ENCODE results near the gene RPL28.

The RPL28 gene

DNA sequence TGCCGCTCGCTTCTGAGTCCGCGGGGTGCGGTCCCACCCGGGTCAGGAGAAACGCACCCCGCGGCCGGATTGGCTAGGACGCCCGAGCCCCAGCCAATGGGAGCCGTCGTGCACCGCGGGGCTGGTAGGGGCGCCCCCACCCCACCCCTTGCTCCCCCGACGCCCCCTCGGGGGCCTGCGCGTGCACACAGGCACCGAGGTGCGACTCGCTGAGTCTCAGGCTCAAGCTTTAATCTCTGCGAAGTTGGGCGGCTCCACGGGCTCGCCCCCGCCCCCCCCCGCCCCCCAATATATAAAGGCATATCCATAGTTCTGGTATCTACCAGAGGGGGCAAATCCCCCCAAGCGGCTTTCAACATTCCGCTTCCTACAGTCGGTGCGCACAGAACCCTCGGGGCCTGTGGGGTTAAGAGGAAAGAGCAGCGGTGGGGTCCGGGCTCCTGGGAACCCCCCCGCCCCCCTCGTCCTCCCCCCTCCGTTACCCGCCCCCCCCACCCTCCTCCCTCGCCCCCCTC lies 31.0 kb upstream of the RPL28 start, which contains the start of gene COX6B2:
TSS of gene COX6B2 (minus strand) at position 22 of the 515 bp plus-strand sequence. CDS start 198 bp downstream, outside the sequence.
- Histone ChIP-seq H3K9me3 (ENCODE audit: insufficient read depth, low read length, severe bottlenecking) (no peaks in the 10 kb centered on the region), H2AFZ (ENCODE audit: low read depth, low read length) (no peak within 1 kb of the TSS), H3K4me1 (ENCODE audit: insufficient read depth, low read length) (no peaks in the 10 kb centered on the region), H3K4me3 (ENCODE audit: low read depth in 1 of 2, low read length in 2 of 2) (no peak within 1 kb of the TSS), H3K79me2 (ENCODE audit: insufficient read depth, low read length) (no peaks in the 10 kb centered on the region), H3K36me3 (ENCODE audit: insufficient read depth, low read length) (no peaks in the 10 kb centered on the region), H3K4me2 (ENCODE audit: insufficient read depth, low read length) (no peak within 1 kb of the TSS), H3K27ac (ENCODE audit: low read length) (no peak within 1 kb of the TSS), H3K9ac (ENCODE audit: low read depth, low read length) (no peak within 1 kb of the TSS), H4K20me1 (ENCODE audit: insufficient read depth, low read length) (no peaks in the 10 kb centered on the region), H3K27me3 (ENCODE audit: insufficient read depth, low read length, poor library complexity) (no peaks in the 10 kb centered on the region)
- DNase-seq: no peak
- TF ChIP-seq EZH2 (IDR thresholded peaks at IDR 0.05; ENCODE audit: borderline replicate concordance, low read depth, low read length, severe bottlenecking): no peak
- TF ChIP-seq, protein P1, sequence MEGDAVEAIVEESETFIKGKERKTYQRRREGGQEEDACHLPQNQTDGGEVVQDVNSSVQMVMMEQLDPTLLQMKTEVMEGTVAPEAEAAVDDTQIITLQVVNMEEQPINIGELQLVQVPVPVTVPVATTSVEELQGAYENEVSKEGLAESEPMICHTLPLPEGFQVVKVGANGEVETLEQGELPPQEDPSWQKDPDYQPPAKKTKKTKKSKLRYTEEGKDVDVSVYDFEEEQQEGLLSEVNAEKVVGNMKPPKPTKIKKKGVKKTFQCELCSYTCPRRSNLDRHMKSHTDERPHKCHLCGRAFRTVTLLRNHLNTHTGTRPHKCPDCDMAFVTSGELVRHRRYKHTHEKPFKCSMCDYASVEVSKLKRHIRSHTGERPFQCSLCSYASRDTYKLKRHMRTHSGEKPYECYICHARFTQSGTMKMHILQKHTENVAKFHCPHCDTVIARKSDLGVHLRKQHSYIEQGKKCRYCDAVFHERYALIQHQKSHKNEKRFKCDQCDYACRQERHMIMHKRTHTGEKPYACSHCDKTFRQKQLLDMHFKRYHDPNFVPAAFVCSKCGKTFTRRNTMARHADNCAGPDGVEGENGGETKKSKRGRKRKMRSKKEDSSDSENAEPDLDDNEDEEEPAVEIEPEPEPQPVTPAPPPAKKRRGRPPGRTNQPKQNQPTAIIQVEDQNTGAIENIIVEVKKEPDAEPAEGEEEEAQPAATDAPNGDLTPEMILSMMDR (IDR thresholded peaks at IDR 0.05; ENCODE audit: borderline replicate concordance, extremely low read depth, low read length, poor library complexity, severe bottlenecking): no peak
- no peak for ATAC-seq (ENCODE audit: insufficient read depth, low read depth)

DNA sequence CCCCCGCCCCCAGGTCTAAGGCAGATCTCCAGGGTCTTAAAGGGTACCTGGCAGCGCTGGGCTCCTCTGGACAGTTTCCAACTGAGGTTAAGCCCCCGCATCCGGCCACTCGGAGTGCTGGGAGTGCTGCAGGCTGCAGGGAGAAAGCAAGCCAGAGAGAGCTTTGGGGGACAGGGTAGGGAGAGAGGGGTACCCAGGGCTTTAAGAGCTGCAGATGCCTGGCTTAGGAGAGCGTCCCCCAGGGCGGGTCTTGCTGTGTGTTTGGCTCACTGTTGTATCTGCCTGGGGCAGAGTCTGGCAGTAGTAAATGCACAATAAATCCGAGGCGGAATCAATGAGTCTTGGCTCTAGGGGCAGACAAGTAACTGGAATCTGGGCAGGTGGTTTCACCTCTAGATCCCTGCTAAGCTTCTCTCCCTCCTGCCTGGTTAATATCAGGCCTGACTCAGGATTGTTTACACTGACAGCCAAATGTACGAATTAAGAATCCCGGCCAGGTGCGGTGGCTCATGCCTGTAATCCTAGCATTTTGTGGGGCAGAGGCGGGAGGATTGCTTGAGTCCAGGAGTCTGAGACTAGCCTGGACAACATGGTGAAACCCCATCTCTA lies 30.4 kb upstream of the RPL28 start:
- Histone ChIP-seq H3K4me1 (ENCODE audit: insufficient read depth, low read length) (no peaks in the 10 kb centered on the region), H3K36me3 (ENCODE audit: insufficient read depth, low read length) (no peaks in the 10 kb centered on the region), H2AFZ (ENCODE audit: low read depth, low read length) (no peak overlapping the region), H3K9me3 (ENCODE audit: insufficient read depth, low read length, severe bottlenecking) (no peaks in the 10 kb centered on the region), H4K20me1 (ENCODE audit: insufficient read depth, low read length) (no peaks in the 10 kb centered on the region), H3K9ac (ENCODE audit: low read depth, low read length) (no peak overlapping the region), H3K27ac (ENCODE audit: low read length) (no peak overlapping the region), H3K4me2 (ENCODE audit: insufficient read depth, low read length) (no peak overlapping the region), H3K79me2 (ENCODE audit: insufficient read depth, low read length) (no peaks in the 10 kb centered on the region), H3K4me3 (ENCODE audit: low read depth in 1 of 2, low read length in 2 of 2) (no peak overlapping the region), H3K27me3 (ENCODE audit: insufficient read depth, low read length, poor library complexity) (no peaks in the 10 kb centered on the region)
- TF ChIP-seq EZH2 (IDR thresholded peaks at IDR 0.05; ENCODE audit: borderline replicate concordance, low read depth, low read length, severe bottlenecking): no peak
- TF ChIP-seq, protein P1 (IDR thresholded peaks at IDR 0.05; ENCODE audit: borderline replicate concordance, extremely low read depth, low read length, poor library complexity, severe bottlenecking): no peak
- DNase-seq (no peak), ATAC-seq (ENCODE audit: insufficient read depth, low read depth) (no peak)

DNA sequence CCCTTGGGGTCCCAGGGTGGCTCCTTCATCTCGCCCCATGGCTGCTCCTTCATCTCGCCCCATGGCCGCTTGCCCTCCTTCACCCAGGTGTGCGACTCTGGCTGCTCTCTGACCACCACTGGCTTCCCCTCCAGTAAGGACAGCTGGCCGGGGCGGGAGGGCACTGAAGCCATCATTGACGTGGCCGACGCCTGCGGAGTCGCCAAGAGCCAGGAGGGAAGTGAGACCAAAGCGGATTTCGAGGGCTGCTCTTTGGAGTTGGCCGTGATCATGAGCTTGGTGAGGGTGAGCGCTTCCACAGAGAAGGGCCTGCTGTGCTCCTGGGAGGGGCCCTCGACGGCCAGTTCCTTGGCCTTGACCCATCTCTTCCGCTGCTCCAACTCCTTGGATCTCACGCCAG lies 27.2 kb upstream of the RPL28 start:
- Histone ChIP-seq H3K4me2 (ENCODE audit: insufficient read depth, low read length) (no peak overlapping the region), H3K9ac (ENCODE audit: low read depth, low read length) (no peak overlapping the region), H3K79me2 (ENCODE audit: insufficient read depth, low read length) (no peaks in the 10 kb centered on the region), H3K27me3 (ENCODE audit: insufficient read depth, low read length, poor library complexity) (no peaks in the 10 kb centered on the region), H3K4me1 (ENCODE audit: insufficient read depth, low read length) (no peaks in the 10 kb centered on the region), H3K4me3 (ENCODE audit: low read depth in 1 of 2, low read length in 2 of 2) (no peak overlapping the region), H4K20me1 (ENCODE audit: insufficient read depth, low read length) (no peaks in the 10 kb centered on the region), H3K27ac (ENCODE audit: low read length) (no peak overlapping the region), H3K9me3 (ENCODE audit: insufficient read depth, low read length, severe bottlenecking) (no peaks in the 10 kb centered on the region), H3K36me3 (ENCODE audit: insufficient read depth, low read length) (no peaks in the 10 kb centered on the region), H2AFZ (ENCODE audit: low read depth, low read length) (no peak overlapping the region)
- DNase-seq (no peak), ATAC-seq (ENCODE audit: insufficient read depth, low read depth) (no peak)
- no peak for TF ChIP-seq EZH2 (IDR thresholded peaks at IDR 0.05; ENCODE audit: borderline replicate concordance, low read depth, low read length, severe bottlenecking)
- TF ChIP-seq, protein P1 (IDR thresholded peaks at IDR 0.05; ENCODE audit: borderline replicate concordance, extremely low read depth, low read length, poor library complexity, severe bottlenecking): no peak
